Mesodermal cell (in vitro differentiated cells): ENCODE measurements around the gene QRICH1.
A peak's percentile ranks its signal among the peaks of the same experiment; 100 is the strongest.

Source experiments
- H3K27ac ChIP-seq: 2 replicates; pipeline ENCODE4 v1.7.0; 2013; ENCODE audit warnings: mild to moderate bottlenecking, low read depth, low read length, moderate library complexity; ENCODE audit not compliant: severe bottlenecking
- H3K36me3 ChIP-seq: 2 replicates; pipeline ENCODE4 v1.7.1; 2013; ENCODE audit warnings: mild to moderate bottlenecking, low read length, moderate library complexity; ENCODE audit not compliant: control insufficient read depth, insufficient read depth
- H3K4me1 ChIP-seq: one replicate; pipeline ENCODE4 v1.7.1; 2013; ENCODE audit warnings: mild to moderate bottlenecking, low read length; ENCODE audit not compliant: insufficient read depth, control insufficient read depth, poor library complexity, severe bottlenecking
- H3K4me3 ChIP-seq: 2 replicates; pipeline ENCODE4 v1.7.0; 2013; ENCODE audit warnings: low read length, control low read depth, mild to moderate bottlenecking; ENCODE audit not compliant: insufficient read depth, poor library complexity, severe bottlenecking; ENCODE audit errors: extremely low read depth
- H3K9me3 ChIP-seq: 2 replicates; pipeline ENCODE4 v1.7.1; 2013; ENCODE audit warnings: mild to moderate bottlenecking, low read length, moderate library complexity; ENCODE audit not compliant: control insufficient read depth
- WGBS, 2 experiments: methylation state at CpG; one replicate each; pipeline ENCODE4 v1.1.5; 2013; ENCODE audit warnings: missing lambda C conversion rate in 2 of 2; ENCODE audit not compliant: insufficient coverage in 2 of 2; 5-methylcytosine and 5-hydroxymethylcytosine counted together

QRICH1 gene

DNA sequence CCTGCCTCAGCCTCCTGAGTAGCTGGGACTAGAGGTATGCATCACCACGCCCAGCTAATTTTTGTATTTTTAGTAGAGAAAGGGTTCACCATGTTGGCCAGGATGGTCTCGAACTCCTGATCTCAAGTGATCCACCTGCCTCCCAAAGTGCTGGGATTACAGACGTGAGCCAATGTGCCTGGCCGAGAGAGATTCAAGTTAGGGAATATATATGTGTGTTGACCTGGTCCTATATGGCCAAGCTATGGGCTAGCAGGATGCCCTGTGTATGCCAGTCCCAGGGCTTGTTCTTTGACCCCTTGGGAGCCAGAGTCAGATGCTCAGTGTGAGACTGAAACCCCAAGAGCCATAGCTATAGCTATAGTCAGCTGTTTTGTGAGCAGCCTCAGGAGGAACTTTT is 70.1 kb downstream of the QRICH1 start:
- peaks cover 58% of the 10 kb centered on the region for H3K36me3 ChIP-seq
- H3K9me3 ChIP-seq, result no peaks in the 10 kb centered on the region
- WGBS, 2 experiments, result 92 to 97% methylated on average over 4 of the region's 4 CpGs
- H3K4me1 ChIP-seq, result peaks cover 7% of the 10 kb centered on the region
- H3K27ac ChIP-seq, result no peak overlapping the region
- no peak overlapping the region for H3K4me3 ChIP-seq

DNA sequence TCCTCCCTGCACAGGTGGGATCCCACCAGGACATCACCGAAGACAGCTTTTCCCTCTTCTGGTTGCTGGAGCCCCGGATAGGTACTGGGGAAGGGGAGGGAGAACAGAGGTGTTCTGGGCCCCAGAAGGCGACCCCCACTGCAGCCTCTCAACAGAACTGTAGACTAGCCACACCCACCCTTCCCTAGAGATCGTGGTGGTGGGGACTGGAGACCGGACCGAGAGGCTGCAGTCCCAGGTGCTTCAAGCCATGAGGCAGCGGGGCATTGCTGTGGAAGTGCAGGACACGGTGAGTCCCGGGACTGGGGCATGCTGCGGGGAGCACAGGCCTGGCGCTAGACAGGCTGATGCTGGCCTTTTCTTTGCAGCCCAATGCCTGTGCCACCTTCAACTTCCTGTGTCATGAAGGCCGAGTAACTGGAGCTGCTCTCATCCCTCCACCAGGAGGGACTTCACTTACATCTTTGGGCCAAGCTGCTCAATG is 71.1 kb downstream of the QRICH1 start:
- Histone ChIP-seq H3K27ac (peak overlapping the region; percentile 99), H3K9me3 (no peaks in the 10 kb centered on the region), H3K36me3 (peaks cover 51% of the 10 kb centered on the region), H3K4me3 (peak overlapping the region; percentile 93), H3K4me1 (peaks cover 7% of the 10 kb centered on the region)
- WGBS, 2 experiments, result 32 to 37% methylated on average over 8 to 9 of the region's 12 CpGs

DNA sequence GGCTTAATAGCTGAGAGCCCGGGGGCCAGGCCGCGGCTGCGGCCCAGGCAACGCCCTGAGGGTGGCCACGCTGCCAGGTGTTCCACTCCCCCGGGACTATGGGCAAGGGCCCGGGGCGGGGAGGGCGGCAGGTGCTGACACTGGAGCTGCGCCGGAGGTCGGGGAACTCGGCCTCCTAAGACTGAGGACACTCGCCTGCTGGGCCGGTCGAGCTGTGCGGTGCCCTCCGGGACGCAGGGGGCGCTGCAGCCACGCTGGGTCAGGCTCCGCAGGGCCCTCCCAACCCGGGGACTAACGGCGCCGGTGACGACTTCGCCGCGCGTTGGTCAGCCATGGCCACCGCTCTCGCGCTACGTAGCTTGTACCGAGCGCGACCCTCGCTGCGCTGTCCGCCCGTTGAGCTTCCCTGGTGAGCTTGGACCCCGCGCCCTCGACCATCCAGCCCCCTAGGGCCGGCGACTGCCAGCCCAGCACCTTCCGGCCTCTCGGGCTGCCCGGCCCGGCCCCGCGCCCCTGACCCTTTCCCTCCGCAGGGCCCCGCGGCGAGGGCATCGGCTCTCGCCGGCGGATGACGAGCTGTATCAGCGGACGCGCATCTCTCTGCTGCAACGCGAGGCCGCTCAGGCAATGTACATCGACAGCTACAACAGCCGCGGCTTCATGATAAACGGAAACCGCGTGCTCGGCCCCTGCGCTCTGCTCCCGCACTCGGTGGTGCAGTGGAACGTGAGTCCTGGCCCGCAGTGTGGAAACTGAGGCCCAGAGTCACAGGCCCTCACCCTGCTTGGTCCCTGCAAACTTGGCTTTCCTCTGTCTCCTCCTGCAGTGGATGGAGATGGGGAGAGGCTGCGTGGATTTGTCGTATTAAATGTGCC is 71.8 kb downstream of the QRICH1 start, which contains the start of gene NDUFAF3:
TSS of gene NDUFAF3 (plus strand) at position 309 of the 875 bp plus-strand sequence. CDS start at position 333, 24 bp downstream.
- Histone ChIP-seq H3K4me1 (peaks cover 7% of the 10 kb centered on the region), H3K9me3 (no peaks in the 10 kb centered on the region), H3K4me3 (peak within 1 kb of the TSS; percentile 93), H3K27ac (peak within 1 kb of the TSS; percentile 99), H3K36me3 (peaks cover 46% of the 10 kb centered on the region)
- 0% methylated on average over 73 to 77 of the region's 83 CpGs for WGBS, 2 experiments

DNA sequence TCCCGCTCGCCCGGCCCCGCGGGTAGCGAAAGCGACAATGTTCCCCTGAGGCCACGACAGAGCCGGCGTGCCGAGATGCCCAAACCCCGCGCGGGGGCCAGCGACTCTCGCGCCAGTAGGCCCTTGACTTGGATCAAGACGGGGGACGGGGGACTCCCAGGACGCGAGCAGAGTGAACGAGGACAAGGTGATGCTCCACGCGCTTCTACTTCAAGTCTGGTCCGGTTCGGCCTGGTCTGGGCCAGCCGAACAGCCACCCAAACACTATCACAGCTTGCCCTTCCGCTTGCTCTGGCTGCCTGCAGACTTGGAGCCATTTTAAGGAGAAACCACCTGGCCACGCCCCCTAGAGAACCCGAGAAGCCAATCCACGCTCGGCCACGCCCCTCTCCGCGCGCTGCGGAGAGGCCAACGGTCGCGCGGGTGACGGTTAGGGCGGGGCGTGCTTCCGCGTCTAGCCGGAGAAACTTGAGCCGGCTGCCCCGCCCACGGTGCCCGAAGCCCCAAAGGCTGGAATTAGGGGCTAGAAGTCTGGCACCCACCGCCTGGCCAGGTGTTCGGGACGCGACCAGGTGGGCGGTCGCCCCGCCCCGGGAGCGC is 72.6 kb downstream of the QRICH1 start:
- Histone ChIP-seq H3K27ac (peak overlapping the region; percentile 99), H3K36me3 (peaks cover 46% of the 10 kb centered on the region), H3K4me3 (peak overlapping the region; percentile 93), H3K4me1 (peaks cover 10% of the 10 kb centered on the region), H3K9me3 (no peaks in the 10 kb centered on the region)
- WGBS, 2 experiments, result 0% methylated on average over 50 to 54 of the region's 60 CpGs

DNA sequence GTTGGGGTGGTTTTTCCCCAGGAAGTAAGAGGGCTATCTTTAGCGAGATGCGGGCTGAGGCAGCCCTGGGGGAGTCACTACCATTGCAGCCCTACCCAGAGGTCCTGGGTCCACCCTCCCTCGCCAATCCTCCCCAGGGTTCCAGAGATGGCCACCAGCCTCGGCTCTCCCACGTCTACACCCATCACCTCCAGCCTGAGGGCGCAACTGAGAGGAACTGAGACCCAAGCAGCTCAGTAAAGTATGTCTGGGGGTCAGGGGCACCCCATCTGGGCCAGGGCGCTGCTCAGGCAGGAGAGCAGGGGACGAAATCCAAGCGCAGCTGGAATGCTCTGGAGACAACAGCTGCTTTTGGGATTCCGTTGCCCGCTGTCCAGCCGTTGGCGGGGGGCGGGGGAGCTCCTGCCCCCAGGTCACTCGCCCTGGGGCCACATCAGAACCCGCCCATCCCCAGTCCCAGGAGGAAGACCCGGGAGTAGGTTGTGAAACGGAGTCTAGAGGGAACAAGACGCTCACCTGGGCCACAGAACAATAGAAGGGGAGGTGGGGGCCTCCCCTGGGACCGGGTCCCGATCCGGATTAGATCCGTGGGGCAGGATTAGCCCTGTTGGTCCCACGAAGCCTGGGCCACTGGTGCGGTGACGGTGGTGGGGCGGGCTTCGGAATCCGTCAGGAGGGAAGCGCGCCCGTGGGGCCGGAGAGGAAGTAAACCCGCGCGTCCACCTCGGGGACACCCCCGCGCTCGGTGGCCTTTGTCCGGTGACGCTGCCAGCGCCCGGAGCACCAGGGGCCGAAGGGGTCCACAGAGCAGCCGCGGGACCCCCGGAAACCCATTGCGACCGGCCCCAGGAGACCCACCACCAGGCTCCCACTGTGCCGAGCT is 73.3 kb downstream of the QRICH1 start:
- peaks cover 46% of the 10 kb centered on the region for H3K36me3 ChIP-seq
- H3K9me3 ChIP-seq, result no peaks in the 10 kb centered on the region
- WGBS, 2 experiments, result 1 to 4% methylated on average over 40 to 43 of the region's 51 CpGs

DNA sequence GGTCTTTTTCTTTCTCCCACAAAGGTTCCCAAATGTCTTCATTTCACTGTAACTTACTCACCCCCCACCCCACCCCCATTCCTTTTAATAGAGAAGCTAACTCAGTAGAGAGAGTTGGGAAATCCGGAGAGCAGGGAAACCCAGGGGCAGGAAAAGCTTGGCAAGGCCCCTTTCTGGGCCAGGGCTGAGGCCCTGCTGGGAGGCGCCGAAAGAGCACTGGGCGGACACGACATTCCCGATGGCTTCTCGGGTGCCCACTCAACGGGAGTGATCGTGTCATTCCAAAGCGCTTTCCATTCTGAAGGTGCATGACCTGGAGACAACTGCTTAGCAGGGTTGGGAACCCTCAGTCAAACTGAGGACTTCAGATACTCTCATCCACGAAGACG is 73.9 kb downstream of the QRICH1 start:
- Histone ChIP-seq H3K4me1 (peaks cover 10% of the 10 kb centered on the region), H3K9me3 (no peaks in the 10 kb centered on the region), H3K36me3 (peaks cover 46% of the 10 kb centered on the region), H3K4me3 (peak overlapping the region; percentile 93), H3K27ac (no peak overlapping the region)
- WGBS, 2 experiments, result 73 to 76% methylated on average over 12 of the region's 12 CpGs

More for the DNA sequence above, 73.3 kb downstream of the QRICH1 start:
- H3K4me1 ChIP-seq, result peaks cover 10% of the 10 kb centered on the region
- peak overlapping the region; percentile 99 for H3K27ac ChIP-seq
- H3K4me3 ChIP-seq, result peak overlapping the region; percentile 93

DNA sequence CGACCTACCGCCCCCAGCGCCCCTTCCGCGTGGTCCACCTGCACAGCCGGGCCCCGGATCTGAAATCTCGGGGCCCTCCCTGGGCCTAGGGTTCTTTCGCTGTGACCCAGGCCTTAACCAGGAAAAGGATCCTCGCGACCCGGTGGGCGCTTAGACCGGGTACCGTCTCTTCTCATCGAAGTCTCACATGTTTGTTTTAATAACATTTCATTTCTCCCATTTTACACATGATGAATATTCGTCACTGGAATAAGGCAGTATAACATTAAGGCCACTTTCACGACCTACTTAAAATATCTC is 75.2 kb downstream of the QRICH1 start:
- Histone ChIP-seq H3K4me1 (peaks cover 10% of the 10 kb centered on the region), H3K27ac (no peak overlapping the region), H3K36me3 (peaks cover 46% of the 10 kb centered on the region), H3K9me3 (no peaks in the 10 kb centered on the region), H3K4me3 (peak overlapping the region; percentile 76)
- WGBS, 2 experiments, result 8 to 9% methylated on average over 13 to 15 of the region's 18 CpGs

DNA sequence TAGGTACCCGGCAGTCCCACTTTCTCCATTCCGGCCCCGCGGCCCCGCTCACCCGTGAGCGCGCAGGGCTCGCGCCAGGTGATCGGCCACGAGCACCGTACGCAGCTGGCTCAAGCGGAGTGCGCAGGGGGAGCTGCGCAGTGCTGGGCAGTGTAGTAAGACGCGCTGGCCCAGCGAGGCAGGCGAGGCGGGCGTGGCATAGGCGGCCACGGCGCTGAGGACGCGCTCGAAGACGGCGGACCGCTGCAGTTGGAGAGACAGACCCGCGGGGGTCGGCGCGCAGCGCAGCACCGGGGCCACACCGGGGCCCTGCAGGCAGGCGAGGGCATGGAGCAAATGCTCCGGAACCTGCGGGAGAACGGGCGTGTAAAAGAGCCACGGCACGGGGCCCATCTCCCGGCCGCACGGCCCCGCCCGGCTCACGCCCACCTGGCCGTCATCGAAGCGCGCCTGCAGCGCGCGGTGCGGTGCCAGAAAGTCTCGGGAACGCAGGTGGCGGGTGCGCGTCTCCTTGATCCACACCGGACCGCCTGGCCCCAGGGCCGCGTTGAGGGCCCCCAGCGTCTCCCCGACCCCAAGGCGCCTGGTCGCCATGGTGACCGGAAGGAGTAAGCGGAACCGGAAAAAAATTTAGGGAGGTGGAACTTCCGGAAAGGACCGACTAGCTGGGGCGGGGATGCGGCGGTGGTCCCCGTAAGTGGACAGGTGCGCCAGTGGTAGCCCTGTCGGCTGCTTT is 75.7 kb downstream of the QRICH1 start, which contains the start of gene DALRD3:
TSS of gene DALRD3 (minus strand) at position 610 of the 736 bp plus-strand sequence. CDS start at position 594, 16 bp downstream.
- 1% methylated on average over 79 to 82 of the region's 85 CpGs for WGBS, 2 experiments
- Histone ChIP-seq H3K36me3 (peaks cover 46% of the 10 kb centered on the region), H3K27ac (peak within 1 kb of the TSS; percentile 6), H3K9me3 (no peaks in the 10 kb centered on the region), H3K4me1 (peaks cover 10% of the 10 kb centered on the region), H3K4me3 (peak within 1 kb of the TSS; percentile 76)

DNA sequence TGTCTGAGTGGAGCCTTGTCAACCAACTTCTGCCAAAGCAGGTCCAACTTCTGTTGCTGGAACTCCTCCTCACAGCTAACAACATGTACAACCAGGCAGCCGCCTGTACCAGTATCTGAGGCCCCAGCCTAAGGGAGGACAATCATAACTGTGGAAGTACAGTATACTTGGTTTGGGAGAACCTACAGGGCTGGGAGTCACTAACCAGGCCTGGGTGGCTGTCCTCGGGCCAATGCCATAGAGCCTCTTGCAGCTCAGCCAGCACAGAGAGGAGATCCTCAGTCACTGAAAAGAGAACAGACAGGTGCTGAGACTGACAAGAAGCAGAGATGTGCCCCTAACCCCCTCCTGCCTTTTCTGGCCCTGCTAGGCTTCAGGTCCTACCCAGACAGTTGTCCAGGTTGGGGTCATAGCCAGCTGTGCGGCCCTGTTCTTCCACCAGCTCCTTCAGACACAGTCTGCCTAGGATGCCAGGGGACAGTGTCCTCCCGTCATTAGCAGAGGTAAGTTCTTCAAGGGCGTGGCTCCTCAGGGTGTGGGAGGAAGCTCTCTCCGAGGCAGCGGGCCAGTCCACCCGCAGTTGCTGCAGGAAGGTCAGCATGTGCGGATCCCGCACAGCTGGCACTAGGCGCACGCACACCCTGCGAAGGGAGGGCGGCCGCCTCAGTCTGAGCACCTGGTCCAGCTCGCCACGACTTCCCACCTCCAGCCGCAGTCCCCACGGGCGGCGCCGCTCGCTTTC is 76.5 kb downstream of the QRICH1 start:
- peaks cover 46% of the 10 kb centered on the region for H3K36me3 ChIP-seq
- no peak overlapping the region for H3K27ac ChIP-seq
- no peaks in the 10 kb centered on the region for H3K9me3 ChIP-seq
- 25 to 26% methylated on average over 8 to 23 of the region's 23 CpGs for WGBS, 2 experiments
- peak overlapping the region; percentile 76 for H3K4me3 ChIP-seq
- peaks cover 10% of the 10 kb centered on the region for H3K4me1 ChIP-seq
